ENCODE data around the gene CUX1. TPM values are rescaled to one million over a fixed set of nuclear protein-coding genes. Genes with fewer than 3 reads are reported as not detected.

CUX1 gene
- polyA plus RNA-seq, 10 donors = 32.2 to 51.8 (median 40.3) TPM

- no peak for DNase-seq
Measured at GRCh38 chr7:102262546-102262945, 445.1 kb downstream of the CUX1 start.

- DNase-seq = no peak
Measured at GRCh38 chr7:102264367-102264891, 447.0 kb downstream of the CUX1 start.

- no peak for DNase-seq
Measured at GRCh38 chr7:102266541-102266940, 449.1 kb downstream of the CUX1 start.

DNA sequence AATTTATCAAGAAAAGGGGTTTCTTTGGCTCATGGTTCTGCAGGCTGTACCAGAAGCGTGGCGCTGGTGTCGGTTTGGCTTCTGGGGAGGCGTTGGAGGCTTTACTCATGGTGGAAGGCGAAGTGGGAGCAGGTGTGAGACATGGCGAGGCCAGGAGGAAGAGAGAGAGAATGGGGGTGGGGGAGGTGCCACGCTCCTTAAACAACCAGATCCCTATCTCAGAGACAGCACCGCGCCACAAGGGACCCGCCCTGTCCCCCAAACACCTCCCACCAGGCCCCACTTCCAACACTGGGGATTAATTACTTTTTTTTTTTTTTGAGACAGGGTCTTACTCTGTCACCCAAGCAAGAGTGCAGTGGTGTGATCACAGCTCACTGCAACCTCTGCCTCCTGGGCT is 451.2 kb downstream of the CUX1 start:
- no peak for DNase-seq

DNA sequence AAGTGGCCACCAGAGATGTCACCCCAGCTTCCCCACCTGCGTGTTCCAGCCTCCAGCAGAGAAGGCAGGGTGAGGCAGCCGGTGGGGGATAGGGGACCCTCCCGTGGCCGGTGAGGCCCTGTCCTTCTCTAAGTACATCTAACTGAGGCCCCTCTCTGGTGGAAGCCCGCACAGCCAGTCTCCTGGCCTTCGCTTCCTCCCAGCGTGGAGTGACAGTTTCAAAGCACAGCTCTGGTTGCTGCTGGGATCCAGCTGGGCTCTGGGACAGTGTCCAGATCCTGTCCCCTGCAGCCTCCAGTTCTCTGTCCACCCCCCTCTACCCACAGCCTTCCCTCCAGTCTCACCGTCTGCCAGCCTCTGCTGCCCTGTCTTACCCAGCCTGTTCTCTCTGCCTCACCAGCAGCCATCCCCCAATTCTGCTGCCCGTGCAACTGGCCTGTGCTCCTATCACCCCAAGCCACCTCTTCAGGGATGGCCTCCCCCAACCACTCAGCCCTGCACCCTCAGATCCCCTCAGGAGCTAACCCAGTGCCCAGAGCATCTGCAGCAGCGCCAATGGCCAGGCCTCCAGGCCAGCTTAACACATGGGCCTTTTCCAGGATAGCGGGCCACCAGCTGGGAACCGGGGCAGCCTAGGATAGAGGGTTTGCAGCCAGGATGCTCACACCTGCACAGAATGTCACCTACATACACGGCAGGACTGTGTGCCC is 452.9 kb downstream of the CUX1 start:
- DNase-seq = peak in 1 of 3 donors; percentile 54

DNA sequence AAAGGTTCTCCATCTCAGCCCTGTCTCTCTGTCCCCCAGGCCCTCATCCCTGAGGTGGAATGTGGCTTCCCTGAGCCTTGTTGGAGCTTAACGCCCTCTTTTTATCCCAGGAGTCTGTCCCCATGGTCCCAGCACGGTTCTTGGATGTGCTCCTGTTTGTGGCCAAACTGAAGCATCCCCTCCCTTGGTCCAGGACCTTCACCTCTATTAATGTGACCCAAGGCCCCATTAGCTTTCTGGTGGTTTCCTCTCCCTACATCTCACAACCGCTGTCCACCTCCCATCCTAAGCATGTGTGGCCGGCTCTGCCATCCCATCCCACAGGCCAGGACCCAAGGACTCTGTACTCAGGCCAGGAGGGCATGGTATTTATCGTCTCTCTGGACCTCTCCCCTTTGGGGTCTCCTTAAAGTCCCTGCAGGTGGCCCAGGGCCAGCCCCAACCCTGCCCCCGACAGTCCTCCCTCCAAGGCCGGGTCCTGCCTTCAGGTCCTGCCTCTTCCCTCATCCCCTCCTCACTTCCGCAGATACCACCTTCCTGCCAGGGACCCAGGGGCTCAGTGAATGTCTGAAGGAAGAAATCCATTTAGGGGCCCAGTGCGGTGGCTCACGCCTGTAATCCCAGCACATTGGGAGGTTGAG is 453.9 kb downstream of the CUX1 start:
- DNase-seq = no peak

DNA sequence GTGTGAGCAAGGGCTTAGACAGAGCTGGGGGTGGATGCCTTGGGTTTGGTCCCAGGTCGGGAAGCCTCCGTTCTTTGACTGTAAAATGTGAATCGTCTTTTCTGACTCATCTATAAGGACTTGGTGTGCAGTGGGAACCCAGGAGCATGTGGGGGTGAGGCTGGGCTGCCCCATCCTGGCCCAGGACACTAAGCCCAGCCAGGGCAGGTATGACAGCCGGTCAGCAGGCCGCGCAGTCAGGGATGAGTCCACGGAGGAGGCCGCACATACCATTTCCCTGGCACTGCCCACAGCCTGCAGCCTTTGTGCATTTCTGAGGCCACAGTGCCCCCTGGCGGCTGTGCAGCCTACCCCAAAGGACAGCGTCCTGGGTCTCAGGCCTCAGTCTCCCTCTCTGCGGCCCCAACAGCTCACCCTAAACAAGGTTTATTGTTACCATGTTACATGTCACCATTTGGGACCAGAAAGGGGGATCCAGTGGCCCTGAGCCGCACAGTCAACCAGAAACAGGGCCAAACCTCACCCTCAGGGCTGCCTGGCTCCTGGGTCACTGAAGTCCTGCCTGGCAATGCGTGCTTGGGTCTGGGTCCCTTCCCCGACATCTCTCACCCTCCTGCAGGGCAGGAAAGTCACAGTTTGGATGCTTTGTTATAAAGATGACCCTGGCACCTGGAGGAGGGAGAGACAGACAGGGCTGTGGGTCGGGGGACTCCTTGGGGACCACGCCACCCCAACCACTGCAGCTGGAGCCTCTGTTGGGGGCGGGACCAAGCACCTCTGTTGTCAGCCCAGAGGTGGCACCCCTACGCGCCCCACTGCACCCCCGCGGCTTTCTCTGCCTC is 454.9 kb downstream of the CUX1 start:
- peak; percentile 53 to 83 (median 70) for DNase-seq

- DNase-seq = no peak
Measured at GRCh38 chr7:102272917-102273748, 455.7 kb downstream of the CUX1 start.

DNA sequence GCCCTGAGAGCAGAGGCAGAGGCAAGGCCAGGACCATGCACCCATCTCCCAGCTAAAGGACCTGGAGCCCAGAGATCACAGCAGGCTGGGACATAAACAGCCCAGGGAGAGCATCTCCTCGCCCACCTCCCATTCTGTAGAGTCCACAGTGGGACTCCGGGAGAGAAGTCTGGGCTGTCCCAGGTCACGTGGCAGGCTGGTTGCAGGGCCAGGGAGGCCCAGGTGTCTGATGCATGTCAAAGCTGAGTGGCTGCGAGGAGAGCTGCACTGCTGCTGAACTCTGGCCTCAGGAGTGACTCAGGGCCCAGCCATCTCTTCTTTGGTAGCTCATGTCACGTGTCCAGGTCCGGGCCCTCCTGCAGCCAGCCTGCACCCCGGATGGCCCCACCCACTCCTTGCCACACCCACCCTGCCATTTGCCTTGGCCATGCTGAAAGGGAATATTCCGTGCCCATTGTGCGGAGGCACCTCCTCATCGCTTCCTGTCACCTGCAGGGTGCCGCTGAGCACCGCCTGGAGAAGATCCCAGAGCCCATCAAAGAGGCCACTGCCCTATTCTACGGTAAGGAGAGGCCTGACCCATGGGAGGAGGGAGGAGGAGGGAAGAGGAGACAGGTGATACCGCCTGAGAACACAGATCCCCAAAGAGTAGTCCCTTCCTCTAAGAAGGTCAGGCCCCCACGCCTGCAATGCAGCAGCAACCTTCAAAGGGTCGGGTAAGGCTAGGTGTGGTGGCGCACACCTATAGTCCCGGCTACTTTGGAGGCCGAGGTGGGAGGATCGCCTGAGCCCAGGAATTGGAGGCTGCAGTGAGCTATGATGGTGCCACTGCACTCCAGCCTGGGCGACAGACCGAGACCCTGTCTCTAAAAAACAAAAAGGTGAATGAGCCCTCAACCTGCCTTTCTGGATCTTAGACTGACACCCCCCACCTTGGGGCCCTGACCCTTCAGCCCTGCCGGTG is 456.6 kb downstream of the CUX1 start:
- DNase-seq = no peak

GRCh38 chr7:102275123-102275703 is 457.8 kb downstream of the CUX1 start:
- no peak for DNase-seq

DNA sequence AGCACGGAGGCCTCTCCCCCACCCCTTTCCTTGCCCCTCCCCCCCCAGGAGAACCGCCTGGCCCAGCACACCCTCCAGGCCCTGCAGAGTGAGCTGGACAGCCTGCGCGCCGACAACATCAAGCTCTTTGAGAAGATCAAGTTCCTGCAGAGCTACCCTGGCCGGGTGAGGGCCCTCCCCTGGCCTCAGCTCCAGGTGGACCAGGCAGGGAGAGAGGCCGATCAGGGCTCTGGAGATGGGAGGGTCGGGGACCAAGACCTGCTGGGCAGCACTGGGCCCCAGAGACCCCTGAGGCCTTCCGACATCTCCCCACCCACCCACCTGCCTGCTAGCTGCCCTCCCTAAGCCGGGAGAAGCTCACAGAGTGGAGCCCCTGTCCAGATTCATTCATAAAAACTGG is 460.5 kb downstream of the CUX1 start:
- no peak for DNase-seq

GRCh38 chr7:102279537-102280400 is 462.3 kb downstream of the CUX1 start:
- peak in 2 of 3 donors; percentile 67 to 82 for DNase-seq

- no peak for DNase-seq
Measured at GRCh38 chr7:102280521-102280920, 463.1 kb downstream of the CUX1 start.

GRCh38 chr7:102281785-102282184 is 464.4 kb downstream of the CUX1 start:
- no peak for DNase-seq

DNA sequence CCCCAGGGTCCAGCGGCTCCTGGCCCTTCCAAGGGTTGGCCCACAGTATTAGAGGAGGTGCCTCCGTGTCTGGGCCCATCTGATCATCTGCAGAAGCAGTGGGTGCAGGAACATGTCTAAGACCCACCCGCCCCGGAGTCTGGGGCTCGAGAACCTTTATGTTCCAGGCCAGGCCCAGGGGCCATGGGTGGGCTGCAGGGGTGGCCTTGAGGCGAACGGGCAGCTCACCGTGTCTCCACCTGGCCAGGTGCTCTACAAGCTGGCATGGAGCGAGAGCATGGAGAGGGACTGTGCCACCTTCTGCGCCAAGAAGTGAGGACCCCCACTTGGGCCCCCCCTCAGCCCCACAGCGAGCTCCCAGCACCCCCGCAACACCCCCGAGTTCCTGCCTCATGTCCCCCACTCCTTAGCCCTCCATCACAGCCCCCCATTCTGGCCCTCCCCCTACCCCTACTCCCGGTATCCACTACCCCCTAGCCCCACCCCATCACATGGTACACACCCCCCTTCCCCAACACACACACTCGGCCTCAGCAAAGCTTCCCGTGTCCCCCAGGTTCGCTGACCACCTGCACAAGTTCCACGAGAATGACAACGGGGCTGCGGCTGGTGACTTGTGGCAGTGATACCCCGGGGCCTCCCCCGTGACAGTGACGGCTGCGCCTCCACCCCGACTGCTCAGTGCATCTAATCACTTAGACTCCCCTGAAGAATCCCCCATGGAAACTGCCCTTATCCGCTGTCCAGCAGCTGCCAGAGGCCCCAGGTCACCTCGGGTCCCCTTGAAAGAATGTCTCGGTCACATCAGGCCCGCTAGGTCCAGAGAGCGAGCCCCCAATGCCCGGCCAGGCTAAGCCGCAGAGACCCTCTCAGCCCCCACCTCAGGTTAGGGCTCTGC is 465.3 kb downstream of the CUX1 start:
- DNase-seq = no peak

GRCh38 chr7:102283477-102284189 is 466.2 kb downstream of the CUX1 start:
- DNase-seq = no peak

- DNase-seq = no peak
Measured at GRCh38 chr7:102284399-102284798, 467.0 kb downstream of the CUX1 start.

Measured in muscle of back (tissue), 11 donors.